BLaER1 (cell line): ENCODE results near the gene CDK18.

Experiments
- H3K27ac ChIP-seq: shearing (Covaris generic); formaldehyde crosslinking; 2 replicates; pipeline ENCODE4 v1.8.1; 2022
- H3K27me3 ChIP-seq: shearing (Covaris generic); formaldehyde crosslinking; 2 replicates; pipeline ENCODE4 v1.8.1; 2022
- H3K36me3 ChIP-seq: shearing (Covaris generic); formaldehyde crosslinking; 2 replicates; pipeline ENCODE4 v1.8.1; 2022
- H3K4me1 ChIP-seq: shearing (Covaris generic); formaldehyde crosslinking; 2 replicates; pipeline ENCODE4 v1.8.1; 2022
- H3K4me2 ChIP-seq: shearing (Covaris generic); formaldehyde crosslinking; 2 replicates; pipeline ENCODE4 v1.8.1; 2022
- H3K4me3 ChIP-seq: shearing (Covaris generic); formaldehyde crosslinking; 2 replicates; pipeline ENCODE4 v1.8.1; 2022
- H3K9ac ChIP-seq: shearing (Covaris generic); formaldehyde crosslinking; 2 replicates; pipeline ENCODE4 v1.8.1; 2022
- H3K9me3 ChIP-seq: shearing (Covaris generic); formaldehyde crosslinking; 2 replicates; pipeline ENCODE4 v1.8.1; 2022
- H4K20me1 ChIP-seq: shearing (Covaris generic); formaldehyde crosslinking; 2 replicates; pipeline ENCODE4 v1.8.1; 2022
- Cebpa-rat ChIP-seq: shearing (Covaris generic); IDR thresholded peaks from 2 replicates; pipeline ENCODE4 v1.8.1; 2022

Gene CDK18

GRCh38 chr1:205565799-205566198 lies 61.3 kb downstream of the CDK18 start:
- Histone ChIP-seq H3K27me3 (peaks cover 53% of the 10 kb centered on the region), H3K9ac (no peak overlapping the region), H3K9me3 (peaks cover 15% of the 10 kb centered on the region), H3K4me1 (peaks cover 7% of the 10 kb centered on the region; the same call in 1 of the 2 replicates), H3K4me3 (no peak overlapping the region), H3K36me3 (no peaks in the 10 kb centered on the region), H4K20me1 (peaks cover 22% of the 10 kb centered on the region; the same call in 1 of the 2 replicates), H3K27ac (no peak overlapping the region), H3K4me2 (no peak overlapping the region)
- no peak for TF ChIP-seq Cebpa-rat

- Histone ChIP-seq H3K4me3 (no peak overlapping the region), H3K36me3 (no peaks in the 10 kb centered on the region), H3K4me1 (peaks cover 7% of the 10 kb centered on the region; the same call in 1 of the 2 replicates), H3K4me2 (no peak overlapping the region), H3K27ac (no peak overlapping the region), H3K9ac (no peak overlapping the region), H3K9me3 (peaks cover 2% of the 10 kb centered on the region; the same call in 1 of the 2 replicates), H3K27me3 (peaks cover 70% of the 10 kb centered on the region), H4K20me1 (peaks cover 22% of the 10 kb centered on the region; the same call in 1 of the 2 replicates)
- TF ChIP-seq Cebpa-rat: no peak
Observed at GRCh38 chr1:205567716-205568115, 63.2 kb downstream of the CDK18 start.

DNA sequence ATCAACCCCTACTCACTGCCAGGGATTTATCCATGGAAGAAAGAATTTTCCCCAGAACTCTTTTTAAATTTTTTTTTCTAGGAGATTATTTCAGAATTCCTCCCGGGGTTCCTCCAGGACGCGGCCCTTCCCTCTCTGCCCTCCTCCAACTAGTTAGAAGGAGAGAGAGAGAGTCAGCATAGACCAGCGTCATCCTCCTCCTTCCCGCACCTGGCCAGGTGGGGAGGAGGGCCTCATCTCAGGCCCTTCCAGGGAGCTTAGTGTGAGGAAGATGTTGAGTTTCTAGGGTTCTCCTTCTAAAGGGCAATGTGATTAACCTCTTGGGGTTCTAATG lies 63.6 kb downstream of the CDK18 start:
- Histone ChIP-seq H3K4me2 (peak overlapping the region; percentile 84), H3K36me3 (no peaks in the 10 kb centered on the region), H3K4me3 (peak overlapping the region; percentile 58; the same call in 1 of the 2 replicates), H4K20me1 (peaks cover 22% of the 10 kb centered on the region; the same call in 1 of the 2 replicates), H3K9ac (no peak overlapping the region), H3K27me3 (peaks cover 70% of the 10 kb centered on the region), H3K27ac (no peak overlapping the region), H3K9me3 (no peaks in the 10 kb centered on the region), H3K4me1 (peaks cover 7% of the 10 kb centered on the region; the same call in 1 of the 2 replicates)
- TF ChIP-seq Cebpa-rat: no peak

- TF ChIP-seq Cebpa-rat: no peak
- peaks cover 22% of the 10 kb centered on the region; the same call in 1 of the 2 replicates for H4K20me1 ChIP-seq
- H3K4me3 ChIP-seq: peak overlapping the region; percentile 58
- no peak overlapping the region for H3K27ac ChIP-seq
- peaks cover 7% of the 10 kb centered on the region; the same call in 1 of the 2 replicates for H3K4me1 ChIP-seq
- H3K36me3 ChIP-seq: no peaks in the 10 kb centered on the region
- no peak overlapping the region for H3K9ac ChIP-seq
- H3K4me2 ChIP-seq: peak overlapping the region; percentile 84
- no peaks in the 10 kb centered on the region for H3K9me3 ChIP-seq
- H3K27me3 ChIP-seq: peaks cover 70% of the 10 kb centered on the region
Observed at GRCh38 chr1:205568469-205569361, 64.2 kb downstream of the CDK18 start.

DNA sequence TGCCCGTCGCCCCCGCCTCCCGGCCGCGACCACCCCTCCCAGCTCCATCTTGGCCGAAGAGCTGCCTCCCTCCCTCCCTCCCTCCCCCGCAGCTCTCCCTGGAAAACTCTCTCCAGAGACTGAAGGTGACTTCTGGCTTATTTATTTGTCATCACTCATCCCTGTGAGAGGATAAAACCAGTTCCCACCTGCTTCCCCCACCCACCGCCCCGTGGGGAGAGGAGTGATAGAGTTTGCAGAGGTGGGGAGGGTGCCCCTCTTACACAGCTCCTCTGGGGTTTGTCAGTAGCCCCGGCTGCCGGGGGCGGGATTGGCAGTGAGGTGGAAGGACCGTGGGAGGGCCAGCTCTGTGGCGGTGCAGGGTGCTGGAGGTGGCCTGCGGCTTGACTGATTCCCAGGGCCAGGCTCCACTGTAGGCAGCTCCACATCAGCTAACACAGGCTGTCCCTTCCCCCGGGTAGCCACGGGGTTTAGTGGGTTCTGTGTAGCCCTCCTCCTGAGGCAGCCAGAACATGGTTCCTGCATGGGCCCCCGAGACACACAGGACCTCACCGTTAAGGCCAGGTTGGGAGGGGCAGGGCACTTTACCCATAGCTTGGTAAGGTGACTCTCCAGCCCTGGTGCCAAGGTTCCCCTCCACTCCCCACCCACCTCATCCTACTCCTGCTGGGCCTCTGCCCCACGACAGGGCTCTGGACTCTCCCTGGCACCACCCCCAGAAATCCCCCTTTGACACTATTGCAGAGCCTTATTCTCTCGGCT lies 65.1 kb downstream of the CDK18 start:
- Histone ChIP-seq H3K4me1 (peaks cover 7% of the 10 kb centered on the region; the same call in 1 of the 2 replicates), H3K4me3 (no peak overlapping the region), H3K36me3 (no peaks in the 10 kb centered on the region), H3K9ac (no peak overlapping the region), H3K4me2 (no peak overlapping the region), H3K9me3 (no peaks in the 10 kb centered on the region), H3K27ac (no peak overlapping the region), H3K27me3 (peaks cover 70% of the 10 kb centered on the region), H4K20me1 (peaks cover 22% of the 10 kb centered on the region; the same call in 1 of the 2 replicates)
- no peak for TF ChIP-seq Cebpa-rat

DNA sequence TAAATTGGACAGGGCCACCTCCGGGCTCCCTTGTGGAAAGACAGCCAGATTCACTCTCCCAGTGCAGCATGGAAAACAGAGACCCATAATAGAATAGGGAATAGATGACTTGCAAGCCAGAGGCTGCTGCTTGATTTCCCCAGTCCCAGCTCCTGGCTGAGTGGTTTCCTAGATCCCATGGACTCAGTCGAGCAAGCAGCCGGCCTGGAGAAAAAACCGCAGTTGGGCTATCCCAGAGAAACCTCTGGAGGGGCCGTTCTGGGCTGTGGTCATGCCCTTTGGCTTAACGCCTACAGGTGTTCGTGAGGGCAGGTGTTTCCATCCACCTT lies 65.7 kb downstream of the CDK18 start:
- no peak for TF ChIP-seq Cebpa-rat
- Histone ChIP-seq H3K27me3 (peaks cover 70% of the 10 kb centered on the region), H3K9ac (no peak overlapping the region)

GRCh38 chr1:205570796-205571537 lies 66.5 kb downstream of the CDK18 start:
- no peak overlapping the region for H3K9ac ChIP-seq
- H3K27me3 ChIP-seq: peaks cover 66% of the 10 kb centered on the region
- H3K4me1 ChIP-seq: peaks cover 7% of the 10 kb centered on the region; the same call in 1 of the 2 replicates

More for the DNA sequence above, 65.7 kb downstream of the CDK18 start:
- no peaks in the 10 kb centered on the region for H3K36me3 ChIP-seq
- H3K4me3 ChIP-seq: no peak overlapping the region
- H3K9me3 ChIP-seq: no peaks in the 10 kb centered on the region
- no peak overlapping the region for H3K4me2 ChIP-seq
- H4K20me1 ChIP-seq: peaks cover 22% of the 10 kb centered on the region; the same call in 1 of the 2 replicates
- peaks cover 7% of the 10 kb centered on the region; the same call in 1 of the 2 replicates for H3K4me1 ChIP-seq
- H3K27ac ChIP-seq: no peak overlapping the region

DNA sequence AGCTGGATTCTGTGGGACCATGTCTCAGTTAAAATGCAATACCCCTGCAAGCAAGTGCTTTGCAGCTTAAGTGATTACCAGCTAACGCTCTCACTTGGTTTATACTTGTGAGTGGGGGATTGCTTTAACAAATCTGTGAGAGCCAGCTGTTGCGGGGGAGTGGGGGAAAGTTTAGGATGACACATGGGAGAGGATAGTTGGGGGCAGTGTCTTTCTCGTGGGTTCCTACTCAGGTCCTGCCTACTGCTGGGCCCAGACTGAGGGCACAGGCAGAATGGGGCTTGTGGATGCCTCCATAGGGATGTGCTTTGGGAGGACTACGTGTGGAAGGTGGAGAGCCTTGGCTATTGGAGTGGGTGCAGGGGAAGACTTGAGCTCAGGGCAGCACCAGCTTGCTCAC lies 67.3 kb downstream of the CDK18 start:
- H3K27ac ChIP-seq: no peak overlapping the region
- peaks cover 7% of the 10 kb centered on the region; the same call in 1 of the 2 replicates for H3K4me1 ChIP-seq
- peaks cover 22% of the 10 kb centered on the region; the same call in 1 of the 2 replicates for H4K20me1 ChIP-seq
- no peak overlapping the region for H3K4me3 ChIP-seq
- no peaks in the 10 kb centered on the region for H3K9me3 ChIP-seq
- H3K4me2 ChIP-seq: no peak overlapping the region
- H3K27me3 ChIP-seq: peaks cover 58% of the 10 kb centered on the region
- H3K36me3 ChIP-seq: no peaks in the 10 kb centered on the region
- H3K9ac ChIP-seq: no peak overlapping the region
- TF ChIP-seq Cebpa-rat: no peak

More at GRCh38 chr1:205570796-205571537, 66.5 kb downstream of the CDK18 start:
- no peaks in the 10 kb centered on the region for H3K36me3 ChIP-seq
- no peak for TF ChIP-seq Cebpa-rat
- no peak overlapping the region for H3K4me3 ChIP-seq
- no peak overlapping the region for H3K4me2 ChIP-seq
- H3K9me3 ChIP-seq: no peaks in the 10 kb centered on the region
- H4K20me1 ChIP-seq: peaks cover 22% of the 10 kb centered on the region; the same call in 1 of the 2 replicates
- no peak overlapping the region for H3K27ac ChIP-seq

DNA sequence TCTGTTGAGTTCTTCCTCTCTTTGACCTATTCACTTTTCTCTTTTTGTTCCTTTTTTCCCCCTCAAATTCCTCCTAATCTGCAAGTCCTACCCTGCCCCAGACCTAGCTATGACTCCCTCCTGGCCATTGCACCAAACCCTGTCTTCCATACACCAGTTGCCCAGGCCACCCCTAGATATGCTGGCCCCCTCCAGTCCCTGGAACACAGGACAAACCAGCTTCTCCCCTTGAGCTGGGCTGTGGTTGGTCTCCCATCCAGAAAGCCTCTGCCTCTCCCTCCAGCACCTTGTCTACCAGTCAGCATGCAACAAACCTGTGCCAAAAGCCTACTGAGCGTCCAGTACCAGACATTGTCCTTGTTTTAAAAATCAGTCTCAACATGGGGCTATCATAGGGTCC lies 68.0 kb downstream of the CDK18 start:
- Histone ChIP-seq H3K4me3 (no peak overlapping the region), H3K4me2 (no peak overlapping the region), H3K4me1 (peaks cover 7% of the 10 kb centered on the region; the same call in 1 of the 2 replicates), H4K20me1 (peaks cover 22% of the 10 kb centered on the region; the same call in 1 of the 2 replicates), H3K9ac (no peak overlapping the region), H3K9me3 (no peaks in the 10 kb centered on the region), H3K36me3 (no peaks in the 10 kb centered on the region), H3K27ac (no peak overlapping the region), H3K27me3 (peaks cover 51% of the 10 kb centered on the region)
- TF ChIP-seq Cebpa-rat: no peak
